Measurements from ENCODE around the gene OR51F2. TPM values are rescaled to one million over a fixed set of nuclear protein-coding genes. Genes with fewer than 3 reads are reported as not detected.
"Not testable (repeated sequence)": the region's sequence is repeated elsewhere in the genome, so short reads cannot be mapped to it uniquely, and the experiment has no call there.

Gene OR51F2, protein sequence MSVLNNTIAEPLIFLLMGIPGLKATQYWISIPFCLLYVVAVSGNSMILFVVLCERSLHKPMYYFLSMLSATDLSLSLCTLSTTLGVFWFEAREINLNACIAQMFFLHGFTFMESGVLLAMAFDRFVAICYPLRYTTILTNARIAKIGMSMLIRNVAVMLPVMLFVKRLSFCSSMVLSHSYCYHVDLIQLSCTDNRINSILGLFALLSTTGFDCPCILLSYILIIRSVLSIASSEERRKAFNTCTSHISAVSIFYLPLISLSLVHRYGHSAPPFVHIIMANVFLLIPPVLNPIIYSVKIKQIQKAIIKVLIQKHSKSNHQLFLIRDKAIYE
- not detected for total RNA-seq
- polyA plus RNA-seq (ENCODE audit: insufficient read length in 2 of 2): not detected
- long read RNA-seq, donor 1: 0 reads
- long read RNA-seq, donor 2, partial matches to known transcripts: 0 of 1 reads
- long read RNA-seq, donor 2, other reads (novel, unspliced or antisense): 0 of 1 reads
- long read RNA-seq, donor 3: 0 reads
- long read RNA-seq, donor 4: 0 reads

DNA sequence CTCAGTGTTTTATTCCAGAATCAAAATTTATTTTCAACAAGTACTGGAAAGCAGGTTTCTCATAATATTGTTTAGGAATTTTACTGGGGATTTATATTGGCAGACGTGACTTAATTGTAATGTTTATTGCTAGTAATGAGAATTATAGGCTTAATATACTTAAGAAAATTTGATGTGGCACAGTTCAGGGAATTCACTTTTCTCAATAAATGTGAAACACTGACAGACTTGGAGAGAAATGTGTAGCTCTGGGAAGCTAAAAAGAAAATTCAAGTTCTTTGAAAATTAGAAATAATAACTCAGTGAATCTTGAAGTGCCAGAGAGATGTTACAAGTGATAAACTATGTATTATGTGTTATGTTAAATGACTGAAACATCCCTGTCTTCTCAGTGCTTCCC, at the start of gene OR51F2:
Gene OR51F2 (plus strand): TSS at position 301 of the 400 bp plus-strand sequence. CDS start 101 bp downstream, outside the sequence.
- H3K9me3 ChIP-seq (ENCODE audit: control insufficient read depth, insufficient read depth, low read length): no peaks in the 10 kb centered on the region
- no CpG with 5 or more reads among the region's 1 CpG for WGBS (ENCODE audit: insufficient coverage)
- peak in 1 of 6 donors; percentile 40 for DNase-seq (ENCODE audit: low read depth in 4 of 6, low spot score in 6 of 6)
- H3K4me1 ChIP-seq (ENCODE audit: control insufficient read depth, insufficient read depth, low read length): no peaks in the 10 kb centered on the region
- no peak within 1 kb of the TSS for H3K4me3 ChIP-seq (ENCODE audit: low read depth, low read length)
- no peak within 1 kb of the TSS for H3K27ac ChIP-seq (ENCODE audit: low read depth, low read length)
- H3K27me3 ChIP-seq (ENCODE audit: control insufficient read depth, insufficient read depth, low read length): no peaks in the 10 kb centered on the region
- H3K36me3 ChIP-seq (ENCODE audit: control insufficient read depth, insufficient read depth, low read length): no peaks in the 10 kb centered on the region

- no peak overlapping the region for H3K4me3 ChIP-seq (ENCODE audit: low read depth, low read length)
- DNase-seq (ENCODE audit: low read depth in 4 of 6, low spot score in 6 of 6): no peak
- no peaks in the 10 kb centered on the region for H3K4me1 ChIP-seq (ENCODE audit: control insufficient read depth, insufficient read depth, low read length)
- H3K27me3 ChIP-seq (ENCODE audit: control insufficient read depth, insufficient read depth, low read length): no peaks in the 10 kb centered on the region
- no peak overlapping the region for H3K27ac ChIP-seq (ENCODE audit: low read depth, low read length)
- H3K36me3 ChIP-seq (ENCODE audit: control insufficient read depth, insufficient read depth, low read length): no peaks in the 10 kb centered on the region
- H3K9me3 ChIP-seq (ENCODE audit: control insufficient read depth, insufficient read depth, low read length): no peaks in the 10 kb centered on the region
- 50% methylated on average over 1 of the region's 1 CpG for WGBS (ENCODE audit: insufficient coverage)
Observed at GRCh38 chr11:4782454-4782853, 38.7 kb upstream of the OR51F2 start.

DNA sequence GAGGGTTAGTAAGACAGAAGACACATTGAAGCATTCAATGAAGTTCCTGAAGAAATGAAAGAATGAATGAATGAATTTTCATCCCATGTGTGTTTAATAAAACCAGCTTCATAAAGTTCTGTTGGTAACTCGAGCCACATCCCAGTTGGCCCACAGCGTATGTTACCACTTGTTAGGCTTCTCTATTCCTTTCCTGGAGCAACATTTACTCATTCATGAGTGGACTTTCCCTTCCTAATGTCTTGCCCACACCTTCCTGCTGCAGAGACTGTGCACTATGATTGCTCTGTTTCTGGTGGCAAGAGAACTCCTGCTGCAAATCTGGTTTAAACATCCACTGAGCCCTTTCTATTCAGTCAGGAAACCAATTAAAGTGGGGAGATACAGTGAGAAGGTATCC, 23.9 kb upstream of the OR51F2 start:
- Histone ChIP-seq H3K4me1 (ENCODE audit: control insufficient read depth, insufficient read depth, low read length) (no peaks in the 10 kb centered on the region), H3K27ac (ENCODE audit: low read depth, low read length) (no peak overlapping the region), H3K36me3 (ENCODE audit: control insufficient read depth, insufficient read depth, low read length) (no peaks in the 10 kb centered on the region), H3K4me3 (ENCODE audit: low read depth, low read length) (no peak overlapping the region), H3K27me3 (ENCODE audit: control insufficient read depth, insufficient read depth, low read length) (no peaks in the 10 kb centered on the region), H3K9me3 (ENCODE audit: control insufficient read depth, insufficient read depth, low read length) (no peaks in the 10 kb centered on the region)
- 60% methylated on average over 1 of the region's 2 CpGs for WGBS (ENCODE audit: insufficient coverage)
- no peak for DNase-seq (ENCODE audit: low read depth in 4 of 6, low spot score in 6 of 6)

DNA sequence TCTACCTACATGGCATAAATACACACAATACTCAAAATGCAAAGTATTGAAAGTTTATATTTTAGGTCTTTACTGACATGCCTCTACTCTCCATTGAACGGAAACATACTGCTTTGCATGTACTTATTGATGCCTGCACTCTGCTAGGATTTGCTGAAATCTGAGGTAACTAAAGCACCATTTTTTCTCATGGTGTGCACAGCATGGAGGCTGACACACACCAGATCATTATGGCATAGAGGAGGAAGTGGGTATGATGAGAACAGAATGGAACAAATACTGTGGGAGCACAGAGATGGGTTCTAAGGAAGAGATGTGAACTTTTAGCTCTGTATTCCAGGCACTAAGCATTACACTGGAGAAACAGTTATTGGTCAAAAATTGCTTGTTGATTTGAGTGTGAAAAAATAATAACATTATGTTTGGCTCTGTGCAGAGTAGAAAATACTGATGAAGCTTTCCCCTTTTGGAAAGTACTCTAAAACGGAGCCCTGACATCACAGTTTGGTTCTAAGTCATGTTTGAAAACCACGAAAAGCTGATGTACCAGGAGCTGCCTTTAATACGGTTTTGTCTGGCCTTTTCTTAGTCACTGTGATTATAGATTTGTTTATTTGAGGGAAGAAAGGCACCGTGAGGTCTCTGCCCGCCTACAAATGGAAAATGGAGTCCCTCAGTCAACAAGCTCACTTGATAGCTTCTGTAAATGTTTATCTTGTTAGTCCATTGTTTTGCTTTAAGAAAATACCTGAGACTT, 22.5 kb upstream of the OR51F2 start:
- DNase-seq (ENCODE audit: low read depth in 4 of 6, low spot score in 6 of 6): no peak
- no peaks in the 10 kb centered on the region for H3K27me3 ChIP-seq (ENCODE audit: control insufficient read depth, insufficient read depth, low read length)
- 100% methylated on average over 2 of the region's 6 CpGs for WGBS (ENCODE audit: insufficient coverage)
- H3K9me3 ChIP-seq (ENCODE audit: control insufficient read depth, insufficient read depth, low read length): no peaks in the 10 kb centered on the region
- no peaks in the 10 kb centered on the region for H3K36me3 ChIP-seq (ENCODE audit: control insufficient read depth, insufficient read depth, low read length)
- H3K4me1 ChIP-seq (ENCODE audit: control insufficient read depth, insufficient read depth, low read length): no peaks in the 10 kb centered on the region
- no peak overlapping the region for H3K27ac ChIP-seq (ENCODE audit: low read depth, low read length)
- no peak overlapping the region for H3K4me3 ChIP-seq (ENCODE audit: low read depth, low read length)

- not testable (repeated sequence) for H3K27ac ChIP-seq (ENCODE audit: low read depth, low read length); H3K4me1 ChIP-seq (ENCODE audit: control insufficient read depth, insufficient read depth, low read length); H3K27me3 ChIP-seq (ENCODE audit: control insufficient read depth, insufficient read depth, low read length); H3K4me3 ChIP-seq (ENCODE audit: low read depth, low read length); H3K36me3 ChIP-seq (ENCODE audit: control insufficient read depth, insufficient read depth, low read length); H3K9me3 ChIP-seq (ENCODE audit: control insufficient read depth, insufficient read depth, low read length); DNase-seq (ENCODE audit: low read depth in 4 of 6, low spot score in 6 of 6)
- WGBS (ENCODE audit: insufficient coverage): 100% methylated on average over 1 of the region's 5 CpGs
Observed at GRCh38 chr11:4801316-4801715, 19.8 kb upstream of the OR51F2 start.

GRCh38 chr11:4804280-4804679, 16.8 kb upstream of the OR51F2 start, which contains the start of gene OR52R1:
OR52R1 (minus strand) TSS chr11:4804380; CDS start chr11:4804380, 0 bp downstream.
- Histone ChIP-seq H3K27ac (ENCODE audit: low read depth, low read length) (no peak within 1 kb of the TSS), H3K36me3 (ENCODE audit: control insufficient read depth, insufficient read depth, low read length) (no peaks in the 10 kb centered on the region), H3K9me3 (ENCODE audit: control insufficient read depth, insufficient read depth, low read length) (no peaks in the 10 kb centered on the region), H3K4me1 (ENCODE audit: control insufficient read depth, insufficient read depth, low read length) (no peaks in the 10 kb centered on the region), H3K27me3 (ENCODE audit: control insufficient read depth, insufficient read depth, low read length) (no peaks in the 10 kb centered on the region), H3K4me3 (ENCODE audit: low read depth, low read length) (no peak within 1 kb of the TSS)
- no peak for DNase-seq (ENCODE audit: low read depth in 4 of 6, low spot score in 6 of 6)
- WGBS (ENCODE audit: insufficient coverage): 89% methylated on average over 1 of the region's 3 CpGs

GRCh38 chr11:4808476-4808875, 12.6 kb upstream of the OR51F2 start:
- Histone ChIP-seq H3K9me3 (ENCODE audit: control insufficient read depth, insufficient read depth, low read length) (no peaks in the 10 kb centered on the region), H3K4me1 (ENCODE audit: control insufficient read depth, insufficient read depth, low read length) (no peaks in the 10 kb centered on the region), H3K27me3 (ENCODE audit: control insufficient read depth, insufficient read depth, low read length) (no peaks in the 10 kb centered on the region), H3K27ac (ENCODE audit: low read depth, low read length) (no peak overlapping the region), H3K4me3 (ENCODE audit: low read depth, low read length) (no peak overlapping the region), H3K36me3 (ENCODE audit: control insufficient read depth, insufficient read depth, low read length) (no peaks in the 10 kb centered on the region)
- 100% methylated on average over 1 of the region's 1 CpG for WGBS (ENCODE audit: insufficient coverage)
- no peak for DNase-seq (ENCODE audit: low read depth in 4 of 6, low spot score in 6 of 6)

- no peaks in the 10 kb centered on the region for H3K4me1 ChIP-seq (ENCODE audit: control insufficient read depth, insufficient read depth, low read length)
- peak in 1 of 6 donors; percentile 16 for DNase-seq (ENCODE audit: low read depth in 4 of 6, low spot score in 6 of 6)
- no CpG with 5 or more reads among the region's 2 CpGs for WGBS (ENCODE audit: insufficient coverage)
- H3K36me3 ChIP-seq (ENCODE audit: control insufficient read depth, insufficient read depth, low read length): no peaks in the 10 kb centered on the region
- H3K27me3 ChIP-seq (ENCODE audit: control insufficient read depth, insufficient read depth, low read length): no peaks in the 10 kb centered on the region
- no peaks in the 10 kb centered on the region for H3K9me3 ChIP-seq (ENCODE audit: control insufficient read depth, insufficient read depth, low read length)
- H3K4me3 ChIP-seq (ENCODE audit: low read depth, low read length): no peak overlapping the region
- H3K27ac ChIP-seq (ENCODE audit: low read depth, low read length): no peak overlapping the region
Observed at GRCh38 chr11:4809246-4809645, 11.9 kb upstream of the OR51F2 start.

- DNase-seq (ENCODE audit: low read depth in 4 of 6, low spot score in 6 of 6): no peak
- Histone ChIP-seq H3K27ac (ENCODE audit: low read depth, low read length) (no peak overlapping the region), H3K4me3 (ENCODE audit: low read depth, low read length) (no peak overlapping the region)
Observed at GRCh38 chr11:4825132-4825531, 4.0 kb downstream of the OR51F2 start.

More at GRCh38 chr11:4825132-4825531, 4.0 kb downstream of the OR51F2 start:
- Histone ChIP-seq H3K27me3 (ENCODE audit: control insufficient read depth, insufficient read depth, low read length) (no peaks in the 10 kb centered on the region), H3K9me3 (ENCODE audit: control insufficient read depth, insufficient read depth, low read length) (no peaks in the 10 kb centered on the region), H3K4me1 (ENCODE audit: control insufficient read depth, insufficient read depth, low read length) (no peaks in the 10 kb centered on the region), H3K36me3 (ENCODE audit: control insufficient read depth, insufficient read depth, low read length) (no peaks in the 10 kb centered on the region)
